Heart left ventricle (tissue), 13 donors: Measurements from ENCODE around the gene ANXA2.

Experiments
- POLR2A ChIP-seq, 2 donors: fragments of 450-650 bp; IDR thresholded peaks; one replicate each; pipeline ENCODE4 v1.6.1; 2017; ENCODE audit warnings: antibody characterized with exemption in 2 of 2, mild to moderate bottlenecking in 2 of 2, moderate library complexity in 2 of 2
- TF ChIP-seq, protein P1 (sequence below), 12 donors: fragments of 200-600 bp; sonication (generic) in 4 of 12; IDR thresholded peaks; one replicate each; pipeline versions ENCODE4 v1.5.0 to v1.8.0; 2018 to 2022; ENCODE audit warnings: antibody characterized with exemption in 12 of 12, mild to moderate bottlenecking in 5 of 12
- donor health status: ischemic (EF 13 %, LVEDD 7.1; RV severe dilation, severe dysfunction).
- donor health status: DM: no; HTN: yes; CAD: no.
- donor health status: DM: no; HTN: no; CAD: no.
- donor health status: ischemic (EF 25% LVEDD 6.9; RV normal size, moderate dysfunction).
- donor health status: ischemic (EF 25% LVEDD 5.7; RV mildly dilated, moderate dysfunction).
- donor health status: ischemic (EF 35%, LVEDD 5.7; RV mildly dilated, moderate dysfunction).
- donor health status: nonischemic (EF 11% LVEDD 7.7; RV severe dilation, severe dysfunction).
- donor health status: DM: yes; HTN: yes; CAD: no.
- donor health status: PGD.
- donor health status: ischemic (EF 29% LVEDD 5.4; RV normal size, mild dysfunction).
- donor health status: nonischemic (EF 23%, LVEDD 6.1; RV moderate dilation, normal function).

DNA sequence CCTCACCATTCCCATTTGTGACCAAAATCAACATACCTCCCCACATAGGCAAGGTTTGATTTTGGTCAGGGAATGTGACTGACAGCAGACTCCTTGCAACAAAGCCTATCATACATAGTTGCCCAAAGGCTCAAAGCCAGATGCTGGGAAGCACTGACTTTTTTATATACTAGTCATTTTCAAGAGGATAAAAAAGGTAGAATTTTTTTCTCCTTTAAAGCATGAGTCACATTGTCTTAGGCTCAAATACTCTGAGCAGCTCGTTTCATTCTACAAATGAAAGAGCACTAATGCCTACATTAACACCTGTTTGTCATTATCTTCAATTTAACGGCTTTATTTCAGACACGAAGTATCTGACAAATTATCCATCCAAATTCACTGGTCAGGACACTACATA lies 45.0 kb upstream of the ANXA2 start:
- TF ChIP-seq, protein P1, sequence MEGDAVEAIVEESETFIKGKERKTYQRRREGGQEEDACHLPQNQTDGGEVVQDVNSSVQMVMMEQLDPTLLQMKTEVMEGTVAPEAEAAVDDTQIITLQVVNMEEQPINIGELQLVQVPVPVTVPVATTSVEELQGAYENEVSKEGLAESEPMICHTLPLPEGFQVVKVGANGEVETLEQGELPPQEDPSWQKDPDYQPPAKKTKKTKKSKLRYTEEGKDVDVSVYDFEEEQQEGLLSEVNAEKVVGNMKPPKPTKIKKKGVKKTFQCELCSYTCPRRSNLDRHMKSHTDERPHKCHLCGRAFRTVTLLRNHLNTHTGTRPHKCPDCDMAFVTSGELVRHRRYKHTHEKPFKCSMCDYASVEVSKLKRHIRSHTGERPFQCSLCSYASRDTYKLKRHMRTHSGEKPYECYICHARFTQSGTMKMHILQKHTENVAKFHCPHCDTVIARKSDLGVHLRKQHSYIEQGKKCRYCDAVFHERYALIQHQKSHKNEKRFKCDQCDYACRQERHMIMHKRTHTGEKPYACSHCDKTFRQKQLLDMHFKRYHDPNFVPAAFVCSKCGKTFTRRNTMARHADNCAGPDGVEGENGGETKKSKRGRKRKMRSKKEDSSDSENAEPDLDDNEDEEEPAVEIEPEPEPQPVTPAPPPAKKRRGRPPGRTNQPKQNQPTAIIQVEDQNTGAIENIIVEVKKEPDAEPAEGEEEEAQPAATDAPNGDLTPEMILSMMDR (IDR thresholded peaks at IDR 0.05): no peak
- no peak for TF ChIP-seq POLR2A (IDR thresholded peaks at IDR 0.05)
